ENCODE results near the gene USB1. TPM values are rescaled to one million over a fixed set of nuclear protein-coding genes. Genes with fewer than 3 reads are reported as not detected.

Gene USB1
- total RNA-seq, 1 experiment from 2014 or later, result 106 TPM

- DNase-seq (ENCODE audit: low spot score), result no peak
- intact Hi-C loops (cut with micrococcal nuclease; ENCODE audit: unreplicated experiment), result no loop called here
- no TSS peak for BruUV-seq (replicated peaks)
- H3K9me3 ChIP-seq (ENCODE audit: low read depth, low read length, poor library complexity, severe bottlenecking), result no peaks in the 10 kb centered on the region
- H3K4me1 ChIP-seq (ENCODE audit: insufficient read depth, low read length, poor library complexity, severe bottlenecking), result no peaks in the 10 kb centered on the region
- H3K27me3 ChIP-seq (replicated peaks; ENCODE audit: insufficient read depth, low read depth, low read length, poor library complexity), result no peaks in the 10 kb centered on the region
- no peaks in the 10 kb centered on the region for H3K36me3 ChIP-seq (ENCODE audit: insufficient read depth, low read length, poor library complexity, severe bottlenecking)
- H3K4me3 ChIP-seq (ENCODE audit: low read depth, low read length, poor library complexity, severe bottlenecking), result no peak within 1 kb of the TSS
- H3K27ac ChIP-seq (ENCODE audit: low read depth, low read length, poor library complexity, severe bottlenecking), result no peak within 1 kb of the TSS
- POLR2A ChIA-PET (ENCODE audit: low non-redundant PET), result no interaction called here
- CTCF ChIA-PET, result no interaction called here
- TF ChIP-seq EZH2 (IDR thresholded peaks at IDR 0.05; ENCODE audit: borderline replicate concordance, low read depth, low read length, poor library complexity, severe bottlenecking) (no peak), CTCF (conservative IDR thresholded peaks at IDR 0.05; ENCODE audit: low read depth, low read length) (no peak)
Observed at GRCh38 chr16:57970970-57971369, 30.2 kb upstream of the USB1 start, which contains the start of gene CNGB1. TSS of gene CNGB1 (minus strand) at chr16:57971128. CDS start at chr16:57967286, 3,842 bp downstream.

- TF ChIP-seq EZH2 (IDR thresholded peaks at IDR 0.05; ENCODE audit: borderline replicate concordance, low read depth, low read length, poor library complexity, severe bottlenecking) (no peak), CTCF (conservative IDR thresholded peaks at IDR 0.05; ENCODE audit: low read depth, low read length) (no peak)
- BruUV-seq (replicated peaks), result no TSS peak
- intact Hi-C loops (cut with micrococcal nuclease; ENCODE audit: unreplicated experiment), result no loop called here
- Histone ChIP-seq H3K4me1 (ENCODE audit: insufficient read depth, low read length, poor library complexity, severe bottlenecking) (no peaks in the 10 kb centered on the region), H3K36me3 (ENCODE audit: insufficient read depth, low read length, poor library complexity, severe bottlenecking) (no peaks in the 10 kb centered on the region), H3K27ac (ENCODE audit: low read depth, low read length, poor library complexity, severe bottlenecking) (no peak overlapping the region), H3K27me3 (replicated peaks; ENCODE audit: insufficient read depth, low read depth, low read length, poor library complexity) (no peaks in the 10 kb centered on the region), H3K9me3 (ENCODE audit: low read depth, low read length, poor library complexity, severe bottlenecking) (no peaks in the 10 kb centered on the region), H3K4me3 (ENCODE audit: low read depth, low read length, poor library complexity, severe bottlenecking) (no peak overlapping the region)
- POLR2A ChIA-PET (ENCODE audit: low non-redundant PET), result no interaction called here
- no peak for DNase-seq (ENCODE audit: low spot score)
- CTCF ChIA-PET, result no interaction called here
Observed at GRCh38 chr16:57971848-57972247, 29.4 kb upstream of the USB1 start.

- Histone ChIP-seq H3K4me1 (ENCODE audit: insufficient read depth, low read length, poor library complexity, severe bottlenecking) (no peaks in the 10 kb centered on the region), H3K4me3 (ENCODE audit: low read depth, low read length, poor library complexity, severe bottlenecking) (no peak overlapping the region), H3K9me3 (ENCODE audit: low read depth, low read length, poor library complexity, severe bottlenecking) (no peaks in the 10 kb centered on the region), H3K27me3 (replicated peaks; ENCODE audit: insufficient read depth, low read depth, low read length, poor library complexity) (no peaks in the 10 kb centered on the region), H3K27ac (ENCODE audit: low read depth, low read length, poor library complexity, severe bottlenecking) (no peak overlapping the region), H3K36me3 (ENCODE audit: insufficient read depth, low read length, poor library complexity, severe bottlenecking) (no peaks in the 10 kb centered on the region)
- POLR2A ChIA-PET (ENCODE audit: low non-redundant PET), result no interaction called here
- no peak for DNase-seq (ENCODE audit: low spot score)
- CTCF ChIA-PET, result no interaction called here
- TF ChIP-seq EZH2 (IDR thresholded peaks at IDR 0.05; ENCODE audit: borderline replicate concordance, low read depth, low read length, poor library complexity, severe bottlenecking), result no peak
- no peak for TF ChIP-seq CTCF (conservative IDR thresholded peaks at IDR 0.05; ENCODE audit: low read depth, low read length)
- BruUV-seq (replicated peaks), result no TSS peak
- intact Hi-C loops (cut with micrococcal nuclease; ENCODE audit: unreplicated experiment), result no loop called here
Observed at GRCh38 chr16:57972306-57972705, 28.9 kb upstream of the USB1 start.
